ENCODE data around the gene ZC3H15.

DNA sequence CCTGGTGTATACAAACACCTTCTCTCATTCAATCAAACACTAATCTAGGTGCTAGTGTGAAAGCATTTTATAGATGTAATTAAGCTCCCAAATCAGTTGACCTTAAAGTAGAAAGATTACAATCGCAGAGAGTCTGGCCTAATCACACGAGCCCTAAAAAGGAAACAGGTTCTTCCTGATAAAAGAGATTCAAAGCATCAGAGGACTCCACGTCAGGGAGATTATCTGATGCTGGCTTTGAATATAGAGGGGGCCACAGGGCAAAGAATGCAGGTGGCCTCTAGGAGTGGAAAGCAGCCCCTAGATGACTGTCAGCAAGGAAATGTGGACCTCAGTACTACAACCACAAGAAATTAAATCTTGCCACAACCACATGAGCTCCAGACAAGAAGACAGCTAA is 28.2 kb upstream of the ZC3H15 start:
- TF ChIP-seq, protein P1, sequence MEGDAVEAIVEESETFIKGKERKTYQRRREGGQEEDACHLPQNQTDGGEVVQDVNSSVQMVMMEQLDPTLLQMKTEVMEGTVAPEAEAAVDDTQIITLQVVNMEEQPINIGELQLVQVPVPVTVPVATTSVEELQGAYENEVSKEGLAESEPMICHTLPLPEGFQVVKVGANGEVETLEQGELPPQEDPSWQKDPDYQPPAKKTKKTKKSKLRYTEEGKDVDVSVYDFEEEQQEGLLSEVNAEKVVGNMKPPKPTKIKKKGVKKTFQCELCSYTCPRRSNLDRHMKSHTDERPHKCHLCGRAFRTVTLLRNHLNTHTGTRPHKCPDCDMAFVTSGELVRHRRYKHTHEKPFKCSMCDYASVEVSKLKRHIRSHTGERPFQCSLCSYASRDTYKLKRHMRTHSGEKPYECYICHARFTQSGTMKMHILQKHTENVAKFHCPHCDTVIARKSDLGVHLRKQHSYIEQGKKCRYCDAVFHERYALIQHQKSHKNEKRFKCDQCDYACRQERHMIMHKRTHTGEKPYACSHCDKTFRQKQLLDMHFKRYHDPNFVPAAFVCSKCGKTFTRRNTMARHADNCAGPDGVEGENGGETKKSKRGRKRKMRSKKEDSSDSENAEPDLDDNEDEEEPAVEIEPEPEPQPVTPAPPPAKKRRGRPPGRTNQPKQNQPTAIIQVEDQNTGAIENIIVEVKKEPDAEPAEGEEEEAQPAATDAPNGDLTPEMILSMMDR (IDR thresholded peaks at IDR 0.05), result no peak
- TF ChIP-seq POLR2A (IDR thresholded peaks at IDR 0.05), result no peak

Data from heart left ventricle (tissue), 13 donors.